HG03354 (cell line): Measurements from ENCODE around the gene ING2.
A peak's percentile ranks its signal among the peaks of the same experiment; 100 is the strongest.
"Not testable (repeated sequence)": the region's sequence is repeated elsewhere in the genome, so short reads cannot be mapped to it uniquely, and the experiment has no call there.

Experiments
- ATAC-seq: cut with Tn5 transposase; IDR thresholded peaks from one replicate; pipeline ENCODE4 v1.9.1; 2021; ENCODE audit warnings: mild to moderate bottlenecking; ENCODE audit not compliant: unreplicated experiment, poor library complexity, severe bottlenecking

Gene ING2

GRCh38 chr4:183504930-183505610, at the start of gene ING2:
ING2 (plus strand) TSS chr4:183505058; CDS start chr4:183505196, 138 bp downstream.
- peak; percentile 55 for ATAC-seq

- ATAC-seq = no peak
These were observed 49.2 kb upstream of the ING2 start for GRCh38 chr4:183455431-183456195.

- ATAC-seq = no peak
These were observed 46.9 kb upstream of the ING2 start for GRCh38 chr4:183458005-183458404.

- ATAC-seq = not testable (repeated sequence)
These were observed 40.8 kb upstream of the ING2 start for GRCh38 chr4:183463903-183464619.

- ATAC-seq = not testable (repeated sequence)
These were observed 39.0 kb upstream of the ING2 start for GRCh38 chr4:183465879-183466278.

GRCh38 chr4:183467246-183467645, 37.6 kb upstream of the ING2 start:
- no peak for ATAC-seq

- ATAC-seq = no peak
These were observed 36.4 kb upstream of the ING2 start for GRCh38 chr4:183468210-183469095.

- no peak for ATAC-seq
These were observed 35.6 kb upstream of the ING2 start for GRCh38 chr4:183469285-183469684.

- no peak for ATAC-seq
These were observed 34.9 kb upstream of the ING2 start for GRCh38 chr4:183469936-183470335.

- no peak for ATAC-seq
These were observed 34.0 kb upstream of the ING2 start for GRCh38 chr4:183470821-183471220.

- peak; percentile 76 for ATAC-seq
These were observed 32.7 kb upstream of the ING2 start for GRCh38 chr4:183471946-183472708.

GRCh38 chr4:183478123-183478522, 26.7 kb upstream of the ING2 start:
- ATAC-seq = no peak

- no peak for ATAC-seq
These were observed 25.9 kb upstream of the ING2 start for GRCh38 chr4:183478926-183479325.

GRCh38 chr4:183482515-183483095, 22.3 kb upstream of the ING2 start:
- ATAC-seq = not testable (repeated sequence)

- ATAC-seq = no peak
These were observed 20.9 kb upstream of the ING2 start for GRCh38 chr4:183483997-183484396.

- ATAC-seq = no peak
These were observed 19.3 kb upstream of the ING2 start for GRCh38 chr4:183485411-183486160.

GRCh38 chr4:183492791-183493222, 12.1 kb upstream of the ING2 start:
- ATAC-seq = no peak

GRCh38 chr4:183493246-183493645, 11.6 kb upstream of the ING2 start:
- no peak for ATAC-seq
